Fibroblast of pulmonary artery (primary cell): ENCODE data around the gene NUDCD3.
A peak's percentile ranks its signal among the peaks of the same experiment; 100 is the strongest.

Source experiments
- DNase-seq: peaks from one replicate; pipeline ENCODE4 v3.0.0-alpha.2; 2010; ENCODE audit warnings: low read depth
- H3K4me3 ChIP-seq: replicated peaks from 2 replicates; pipeline ENCODE4 v1.5.1; 2011; ENCODE audit warnings: low read depth, mild to moderate bottlenecking, control low read depth, low read length, moderate library complexity
- TF ChIP-seq, protein P1 (sequence below): IDR thresholded peaks from 2 replicates; pipeline ENCODE4 v1.5.1; 2011; ENCODE audit warnings: mild to moderate bottlenecking, control low read depth, low read length, inconsistent platforms; ENCODE audit errors: missing control alignments

The NUDCD3 gene

DNA sequence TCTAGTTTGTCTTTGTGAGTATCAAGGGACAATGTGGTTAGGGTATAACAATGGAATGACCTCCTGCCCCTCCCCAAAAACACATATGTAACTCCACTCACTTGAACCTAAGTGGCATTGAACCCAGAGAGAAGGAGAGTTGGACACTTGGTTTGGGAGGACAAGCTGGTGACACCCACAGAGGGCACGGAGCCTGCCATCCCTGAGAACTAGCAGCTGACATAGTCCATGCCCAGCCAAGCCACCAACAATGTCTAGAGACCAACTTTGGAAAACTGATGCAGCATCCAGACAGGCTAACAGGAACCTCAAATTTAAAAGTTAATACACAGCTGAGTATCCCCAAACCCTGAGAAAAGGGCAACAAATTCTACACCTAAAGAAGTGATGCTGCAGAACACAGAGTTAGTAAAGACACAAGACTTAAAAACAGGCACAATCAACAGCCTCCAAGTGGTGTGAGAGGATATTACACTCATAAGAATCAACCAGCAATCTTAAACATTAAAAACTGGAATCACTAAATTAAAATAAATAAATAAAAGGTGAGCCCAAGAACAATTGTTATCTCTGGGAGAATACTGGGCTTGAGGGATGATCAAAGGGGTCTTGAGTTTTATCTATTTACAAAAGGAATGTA lies 27.2 kb downstream of the NUDCD3 start:
- DNase-seq, result peak; percentile 41
- TF ChIP-seq, protein P1, sequence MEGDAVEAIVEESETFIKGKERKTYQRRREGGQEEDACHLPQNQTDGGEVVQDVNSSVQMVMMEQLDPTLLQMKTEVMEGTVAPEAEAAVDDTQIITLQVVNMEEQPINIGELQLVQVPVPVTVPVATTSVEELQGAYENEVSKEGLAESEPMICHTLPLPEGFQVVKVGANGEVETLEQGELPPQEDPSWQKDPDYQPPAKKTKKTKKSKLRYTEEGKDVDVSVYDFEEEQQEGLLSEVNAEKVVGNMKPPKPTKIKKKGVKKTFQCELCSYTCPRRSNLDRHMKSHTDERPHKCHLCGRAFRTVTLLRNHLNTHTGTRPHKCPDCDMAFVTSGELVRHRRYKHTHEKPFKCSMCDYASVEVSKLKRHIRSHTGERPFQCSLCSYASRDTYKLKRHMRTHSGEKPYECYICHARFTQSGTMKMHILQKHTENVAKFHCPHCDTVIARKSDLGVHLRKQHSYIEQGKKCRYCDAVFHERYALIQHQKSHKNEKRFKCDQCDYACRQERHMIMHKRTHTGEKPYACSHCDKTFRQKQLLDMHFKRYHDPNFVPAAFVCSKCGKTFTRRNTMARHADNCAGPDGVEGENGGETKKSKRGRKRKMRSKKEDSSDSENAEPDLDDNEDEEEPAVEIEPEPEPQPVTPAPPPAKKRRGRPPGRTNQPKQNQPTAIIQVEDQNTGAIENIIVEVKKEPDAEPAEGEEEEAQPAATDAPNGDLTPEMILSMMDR, result peak; percentile 41
- no peak overlapping the region for H3K4me3 ChIP-seq

DNA sequence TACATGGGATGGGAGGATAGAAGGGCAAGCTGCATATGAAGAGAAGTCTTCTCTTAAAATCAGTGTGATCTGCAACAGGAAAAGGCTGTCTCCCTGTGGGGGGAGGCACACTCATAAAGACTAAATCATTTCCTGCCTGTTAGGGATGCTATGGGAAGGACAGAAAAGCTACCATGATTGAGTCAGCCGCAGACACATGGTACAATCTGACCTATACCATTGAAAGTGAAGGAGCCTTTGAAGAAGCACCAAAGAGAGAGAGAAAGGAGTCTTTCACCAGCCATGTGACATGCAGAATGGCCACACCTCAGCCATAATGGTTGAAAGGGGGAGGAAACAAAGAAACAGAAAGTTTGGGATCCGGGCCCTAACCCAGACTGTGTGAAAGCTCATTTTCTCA lies 29.1 kb downstream of the NUDCD3 start:
- peak; percentile 73 for DNase-seq
- no peak overlapping the region for H3K4me3 ChIP-seq
- TF ChIP-seq, protein P1, result no peak

DNA sequence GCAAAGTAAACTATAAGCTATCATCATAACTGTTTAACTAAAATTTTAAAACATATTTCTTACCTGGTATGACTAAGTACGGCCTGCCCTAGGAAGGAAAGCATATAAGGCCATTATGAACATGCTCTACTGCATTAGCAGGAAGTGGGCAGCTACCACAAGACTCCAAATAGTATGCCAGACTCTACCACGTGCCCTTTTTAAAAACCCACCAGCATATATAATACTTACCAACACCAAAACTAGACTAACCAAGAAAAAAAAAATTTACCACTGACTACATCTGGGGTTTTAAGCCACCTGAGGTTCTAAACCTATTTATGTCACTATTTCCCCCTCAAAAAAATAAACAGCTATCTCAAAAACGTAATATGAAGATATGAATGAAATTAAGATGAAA lies 30.1 kb downstream of the NUDCD3 start:
- TF ChIP-seq, protein P1, result no peak
- H3K4me3 ChIP-seq, result no peak overlapping the region
- no peak for DNase-seq

DNA sequence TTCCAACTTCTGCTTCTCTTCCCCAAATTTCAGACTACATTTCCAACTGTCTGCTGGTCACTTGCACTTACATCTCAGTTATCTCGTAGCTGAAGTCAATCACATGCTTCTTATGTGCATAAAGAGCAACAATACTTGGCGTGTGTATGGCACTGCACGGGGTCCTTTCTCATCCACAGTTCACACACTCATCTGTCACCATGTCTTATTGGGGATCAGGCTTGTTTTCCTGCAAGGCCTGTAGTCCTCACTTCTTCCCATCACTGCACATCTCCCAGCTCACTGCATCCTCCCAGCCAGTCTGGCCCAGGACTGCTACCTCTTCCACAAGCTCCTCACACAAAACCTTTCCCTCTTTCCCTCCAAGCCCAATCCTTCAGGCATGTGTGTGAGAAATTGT lies 35.3 kb downstream of the NUDCD3 start:
- no peak overlapping the region for H3K4me3 ChIP-seq
- TF ChIP-seq, protein P1, result no peak

DNA sequence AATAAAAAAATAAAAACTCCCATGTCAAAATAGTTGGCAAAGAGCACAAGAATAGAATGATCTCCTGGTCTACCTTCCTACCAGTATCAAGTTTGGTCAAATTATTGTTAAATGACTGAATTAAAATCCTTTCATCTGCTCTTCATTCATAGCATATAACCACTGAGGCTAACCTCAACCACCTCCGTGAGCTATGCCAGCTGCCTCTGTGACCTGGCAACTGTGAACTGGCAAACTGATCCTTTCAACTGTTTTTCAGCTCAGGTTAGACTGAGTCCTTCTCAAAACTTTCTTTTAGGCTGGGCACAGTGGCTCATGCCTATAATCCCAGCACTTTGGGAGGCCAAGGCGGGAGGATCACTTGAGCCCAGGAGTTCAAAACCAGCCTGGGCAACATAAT lies 36.1 kb downstream of the NUDCD3 start:
- TF ChIP-seq, protein P1, result no peak
- no peak for DNase-seq

More for the DNA sequence above, 35.3 kb downstream of the NUDCD3 start:
- no peak for DNase-seq

DNA sequence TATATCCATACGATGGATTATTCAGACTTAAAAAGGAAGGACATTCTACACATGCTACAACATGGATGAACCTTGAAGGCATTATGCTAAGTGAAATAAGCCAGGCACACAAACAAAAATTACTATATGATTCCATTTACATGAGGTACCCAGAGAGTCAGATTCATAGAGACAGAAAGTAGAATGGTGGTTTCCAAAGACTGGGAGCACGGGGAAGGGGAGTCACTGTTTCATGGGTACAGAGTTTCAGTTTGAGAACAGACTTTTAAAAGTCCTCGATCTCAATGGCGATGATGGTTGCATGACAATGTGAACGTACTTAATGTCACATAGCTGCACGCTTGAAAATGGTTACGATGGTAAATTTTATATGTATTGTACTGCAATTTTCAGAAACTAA lies 39.3 kb downstream of the NUDCD3 start:
- TF ChIP-seq, protein P1, result no peak
- no peak for DNase-seq
- H3K4me3 ChIP-seq, result no peak overlapping the region

More for the DNA sequence above, 36.1 kb downstream of the NUDCD3 start:
- no peak overlapping the region for H3K4me3 ChIP-seq

DNA sequence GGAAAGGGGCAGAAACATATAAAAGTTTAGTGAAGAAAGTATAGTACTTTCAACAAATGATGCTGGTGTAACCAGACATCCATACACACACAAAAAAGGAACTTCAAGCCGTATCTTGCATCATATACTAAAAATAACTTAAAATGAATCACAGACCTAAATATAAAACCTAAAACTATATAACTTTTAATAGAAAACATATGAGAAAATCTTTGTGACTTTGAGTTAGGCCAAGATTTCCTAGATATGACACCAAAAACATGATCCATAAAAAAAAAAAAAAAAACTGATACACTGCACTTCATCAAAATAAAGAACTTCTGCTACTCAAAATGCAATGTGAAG lies 40.9 kb downstream of the NUDCD3 start:
- DNase-seq, result peak; percentile 15
- TF ChIP-seq, protein P1, result no peak
- no peak overlapping the region for H3K4me3 ChIP-seq
